PFSK-1 (cell line): ENCODE results near the gene ZBTB37.

Experiments used
- POLR2AphosphoS5 ChIP-seq: IDR thresholded peaks from 2 replicates; pipeline ENCODE4 v1.6.1; 2012; ENCODE audit warnings: low read depth, mild to moderate bottlenecking, control low read depth, low read length, moderate library complexity
- SIN3A ChIP-seq: IDR thresholded peaks from 2 replicates; pipeline ENCODE4 v1.6.1; 2012; ENCODE audit warnings: mild to moderate bottlenecking, low read length, moderate library complexity, borderline replicate concordance; ENCODE audit not compliant: insufficient read depth
- TAF1 ChIP-seq: IDR thresholded peaks from 2 replicates; pipeline ENCODE4 v1.6.1; 2012; ENCODE audit warnings: low read length, control low read depth, borderline replicate concordance; ENCODE audit not compliant: insufficient read depth

GRCh38 chr1:173869021-173869359 is 810 bp downstream of the ZBTB37 start:
- TF ChIP-seq SIN3A (no peak), TAF1 (no peak), POLR2AphosphoS5 (no peak)
